H1 (cell line): ENCODE results near the gene ZIM2. TPM values are rescaled to one million over a fixed set of nuclear protein-coding genes. Genes with fewer than 3 reads are reported as not detected.

Source experiments
- CTCF ChIA-PET: fragments of 300-600 bp; sonication (Branson Sonifier 250); formaldehyde crosslinking; loops from one replicate; lab custom pipeline; 2021; ENCODE audit not compliant: partially characterized antibody; lab: Charles Lee
- POLR2A ChIA-PET: fragments of 300-600 bp; sonication (Branson Sonifier 250); formaldehyde crosslinking; loops from one replicate; lab custom pipeline; 2021; ENCODE audit warnings: inconsistent platforms; ENCODE audit not compliant: partially characterized antibody; lab: Charles Lee
- DNase-seq, 2 experiments: peaks; one replicate each; pipeline versions ENCODE4 v3.0.0 to v3.0.0-alpha.2; 2010 to 2022; ENCODE audit warnings: low spot score in 2 of 2, low read depth in 1 of 2, mixed read lengths in 1 of 2
- FAIRE-seq: peaks from 2 replicates; lab custom pipeline; 2011; peaks lifted over from hg19 to GRCh38; lab: Jason Lieb, UNC
- H2AFZ ChIP-seq: 2 replicates; pipeline ENCODE4 v1.8.1; 2012; ENCODE audit warnings: low read length, inconsistent platforms
- H2AK5ac ChIP-seq: 2 replicates; pipeline ENCODE4 v1.6.1; 2013; ENCODE audit warnings: low read depth, low read length
- H2BK120ac ChIP-seq: replicated peaks from 2 replicates; pipeline ENCODE3; 2013; ENCODE audit warnings: low read depth, low read length, inconsistent platforms
- H2BK12ac ChIP-seq: 2 replicates; pipeline ENCODE4 v1.6.1; 2013; ENCODE audit warnings: low read depth, low read length
- H2BK15ac ChIP-seq: 2 replicates; pipeline ENCODE4 v1.6.1; 2013; ENCODE audit warnings: low read length
- H2BK20ac ChIP-seq: 2 replicates; pipeline ENCODE4 v1.6.1; 2013; ENCODE audit warnings: low read length
- H2BK5ac ChIP-seq: 2 replicates; pipeline ENCODE4 v1.6.1; 2013; ENCODE audit warnings: low read depth, low read length
- H3K14ac ChIP-seq: 2 replicates; pipeline ENCODE4 v1.6.1; 2013; ENCODE audit warnings: inconsistent platforms; ENCODE audit not compliant: insufficient read length
- H3K18ac ChIP-seq: 2 replicates; pipeline ENCODE4 v1.6.1; 2013; ENCODE audit warnings: low read length; ENCODE audit errors: extremely low read depth
- H3K23ac ChIP-seq: 2 replicates; pipeline ENCODE4 v1.6.1; 2013; ENCODE audit warnings: inconsistent platforms; ENCODE audit not compliant: insufficient read length
- H3K23me2 ChIP-seq: 2 replicates; pipeline ENCODE4 v1.6.1; 2013; ENCODE audit warnings: low read depth, low read length
- H3K27ac ChIP-seq: 2 replicates; pipeline ENCODE4 v1.6.1; 2011; ENCODE audit warnings: low read depth, low read length, inconsistent platforms
- H3K27me3 ChIP-seq, 4 experiments: replicated peaks in 1 of 4; 1 replicate in 1 of 4; 2 replicates in 3 of 4; pipeline versions ENCODE4 v1.6.1 to v1.8.1; 2011 to 2013; ENCODE audit warnings: low read length in 3 of 4, mild to moderate bottlenecking in 3 of 4, inconsistent platforms in 2 of 4, mixed read lengths in 2 of 4, moderate library complexity in 1 of 4; ENCODE audit not compliant: control insufficient read depth in 3 of 4, insufficient read depth in 3 of 4; ENCODE audit errors: extremely low read depth in 1 of 4
- H3K36me3 ChIP-seq, 4 experiments: 2 replicates each; pipeline versions ENCODE4 v1.6.1 to v1.8.1; 2011 to 2013; ENCODE audit warnings: mild to moderate bottlenecking in 4 of 4, low read length in 3 of 4, moderate library complexity in 2 of 4, control low read depth in 1 of 4, inconsistent platforms in 1 of 4; ENCODE audit not compliant: insufficient read depth in 4 of 4, control insufficient read depth in 2 of 4
- H3K4ac ChIP-seq: replicated peaks from 2 replicates; pipeline ENCODE3; 2013; ENCODE audit warnings: low read length, low read depth, mixed read lengths, inconsistent platforms; ENCODE audit not compliant: insufficient read length
- H3K4me1 ChIP-seq, 4 experiments: replicated peaks in 1 of 4; 1 replicate in 1 of 4; 2 replicates in 3 of 4; pipeline versions ENCODE4 v1.6.1 to v1.8.1; 2011 to 2013; ENCODE audit warnings: low read length in 3 of 4, inconsistent platforms in 2 of 4, mixed read lengths in 1 of 4; ENCODE audit not compliant: insufficient read depth in 4 of 4, control insufficient read depth in 3 of 4
- H3K4me2 ChIP-seq, 2 experiments: 2 replicates each; pipeline versions ENCODE4 v1.6.1 to v1.8.1; 2011 to 2013; ENCODE audit warnings: low read depth in 2 of 2, low read length in 2 of 2, control low read depth in 1 of 2, inconsistent platforms in 1 of 2, mild to moderate bottlenecking in 1 of 2; ENCODE audit not compliant: insufficient read depth in 1 of 2
- H3K4me3 ChIP-seq, 4 experiments: fragments of 200-600, 300-600 bp in 1 of 4; sonication (generic), shearing (Covaris generic), sonication (Bioruptor Twin) in 1 of 4; 2 replicates each; pipeline versions ENCODE4 v1.5.1 to v1.8.1; 2011 to 2016; ENCODE audit warnings: low read length in 4 of 4, low read depth in 3 of 4, control low read depth in 2 of 4, inconsistent platforms in 2 of 4, mild to moderate bottlenecking in 2 of 4, mixed read lengths in 1 of 4, moderate library complexity in 1 of 4; ENCODE audit not compliant: insufficient read depth in 2 of 4; ENCODE audit errors: extremely low read depth in 1 of 4
- H3K56ac ChIP-seq: replicated peaks from 2 replicates; pipeline ENCODE3; 2013; ENCODE audit warnings: low read depth, mild to moderate bottlenecking, mixed read lengths, low read length, inconsistent platforms; ENCODE audit not compliant: insufficient read length
- H3K79me1 ChIP-seq: 2 replicates; pipeline ENCODE4 v1.6.1; 2013; ENCODE audit warnings: low read depth, low read length, control low read depth
- H3K79me2 ChIP-seq, 2 experiments: 2 replicates each; pipeline versions ENCODE4 v1.6.1 to v1.8.1; 2012 to 2013; ENCODE audit warnings: low read length in 2 of 2, mild to moderate bottlenecking in 2 of 2, inconsistent platforms in 1 of 2; ENCODE audit not compliant: insufficient read depth in 2 of 2, control insufficient read depth in 1 of 2
- H3K9ac ChIP-seq, 4 experiments: replicated peaks in 1 of 4; 1 replicate in 1 of 4; 2 replicates in 3 of 4; pipeline versions ENCODE4 v1.6.1 to v1.8.1; 2011 to 2013; ENCODE audit warnings: low read depth in 3 of 4, low read length in 3 of 4, control low read depth in 2 of 4, mild to moderate bottlenecking in 2 of 4, moderate library complexity in 2 of 4, inconsistent platforms in 1 of 4; ENCODE audit errors: extremely low read depth in 1 of 4
- H3K9me3 ChIP-seq, 2 experiments: 2 replicates each; pipeline versions ENCODE4 v1.6.1 to v1.8.1; 2012 to 2013; ENCODE audit warnings: mild to moderate bottlenecking in 2 of 2, moderate library complexity in 2 of 2, control low read depth in 1 of 2, inconsistent platforms in 1 of 2, low read depth in 1 of 2, low read length in 1 of 2, mixed read lengths in 1 of 2; ENCODE audit not compliant: insufficient read depth in 2 of 2
- H4K20me1 ChIP-seq, 2 experiments: replicated peaks in 1 of 2; 2 replicates each; pipeline versions ENCODE3 to v1.8.1; 2011 to 2013; ENCODE audit warnings: inconsistent platforms in 2 of 2, low read length in 2 of 2, mild to moderate bottlenecking in 1 of 2; ENCODE audit not compliant: insufficient read depth in 2 of 2, control insufficient read depth in 1 of 2
- H4K5ac ChIP-seq: 2 replicates; pipeline ENCODE4 v1.6.1; 2013; ENCODE audit warnings: low read length, low read depth, mixed read lengths, inconsistent platforms; ENCODE audit not compliant: insufficient read length
- H4K8ac ChIP-seq: 2 replicates; pipeline ENCODE4 v1.8.0; 2013; ENCODE audit warnings: mild to moderate bottlenecking, moderate library complexity, low read length, inconsistent platforms; ENCODE audit not compliant: insufficient read depth; ENCODE audit errors: extremely low read depth
- H4K91ac ChIP-seq: replicated peaks from 2 replicates; pipeline ENCODE3; 2013; ENCODE audit warnings: low read length, mixed read lengths, inconsistent platforms; ENCODE audit not compliant: insufficient read length
- ATF2 ChIP-seq: IDR thresholded peaks from 2 replicates; pipeline ENCODE4 v1.6.1; 2012; ENCODE audit warnings: low read length, inconsistent platforms
- CEBPB ChIP-seq: IDR thresholded peaks from 2 replicates; pipeline ENCODE4 v1.6.1; 2012; ENCODE audit warnings: low read depth, low read length
- CHD1 ChIP-seq: IDR thresholded peaks from 2 replicates; pipeline ENCODE4 v1.6.1; 2012; ENCODE audit warnings: low read depth, low read length, improper control_type of control experiment
- CHD2 ChIP-seq: IDR thresholded peaks from 2 replicates; pipeline ENCODE4 v1.6.1; 2012; ENCODE audit warnings: low read length, improper control_type of control experiment
- CTBP2 ChIP-seq: IDR thresholded peaks from 2 replicates; pipeline ENCODE4 v1.7.0; 2011; ENCODE audit warnings: borderline replicate concordance, mild to moderate bottlenecking, moderate library complexity, mixed read lengths, low read length; ENCODE audit not compliant: insufficient read depth, insufficient read length
- EZH2 ChIP-seq: fragments of 200-600 bp; sonication (generic); IDR thresholded peaks from 2 replicates; pipeline ENCODE4 v1.7.1; 2012; ENCODE audit warnings: low read depth, mild to moderate bottlenecking, moderate library complexity, low read length, inconsistent platforms; ENCODE audit not compliant: severe bottlenecking
- POLR2A ChIP-seq, 2 experiments: IDR thresholded peaks; 1 replicate in 1 of 2; 2 replicates in 1 of 2; pipeline ENCODE4 v1.6.1; 2011; ENCODE audit warnings: low read depth in 2 of 2, low read length in 2 of 2, mild to moderate bottlenecking in 2 of 2; ENCODE audit errors: control extremely low read depth in 1 of 2
- RNF2 ChIP-seq: fragments of 200-900, 300-1000 bp; sonication (generic); IDR thresholded peaks from 2 replicates; pipeline ENCODE4 v1.7.1; 2016; ENCODE audit warnings: borderline replicate concordance, low read depth, mild to moderate bottlenecking, antibody characterized with exemption, low read length; ENCODE audit not compliant: poor library complexity, severe bottlenecking; ENCODE audit errors: missing control alignments
- SIN3A ChIP-seq, 2 experiments: IDR thresholded peaks in 1 of 2; conservative IDR thresholded peaks in 1 of 2; 2 replicates each; pipeline ENCODE4 v1.6.1; 2011 to 2012; ENCODE audit warnings: low read length in 2 of 2, improper control_type of control experiment in 1 of 2, low read depth in 1 of 2, mild to moderate bottlenecking in 1 of 2
- SIX5 ChIP-seq: IDR thresholded peaks from 2 replicates; pipeline ENCODE4 v1.6.1; 2011; ENCODE audit warnings: mild to moderate bottlenecking, low read depth, low read length
- SUZ12 ChIP-seq: fragments of 200-600 bp; sonication (generic); IDR thresholded peaks from 2 replicates; pipeline ENCODE4 v1.6.1; 2012; ENCODE audit warnings: mild to moderate bottlenecking, inconsistent platforms, low read length, moderate library complexity, mixed read lengths
- WGBS, 2 experiments: shearing (Covaris generic) in 1 of 2; methylation state at CpG; one replicate each; pipeline versions ENCODE4 v1.1.6 to v1.1.7; 2013 to 2015; ENCODE audit warnings: low lambda C conversion rate in 2 of 2, mixed read lengths in 2 of 2, inconsistent platforms in 1 of 2, low coverage in 1 of 2, missing lambda C conversion rate in 1 of 2; ENCODE audit not compliant: insufficient replicate concordance in 2 of 2, insufficient coverage in 1 of 2, insufficient read length in 1 of 2; ENCODE audit errors: extremely low coverage in 1 of 2, missing lambda C conversion rate in 1 of 2; 5-methylcytosine and 5-hydroxymethylcytosine counted together
- polyA plus RNA-seq, 7 experiments: library from polyadenylated mRNA; depleted of rRNA in 3 of 7; stranded (reverse) in 5 of 7; unstranded in 2 of 7; fragments of >200 nt in 5 of 7; fragments of 200-250 nt in 2 of 7; gene quantifications; 1 replicate in 5 of 7; 2 replicates in 1 of 7; 4 replicates in 1 of 7; pipeline versions ENCODE4 v1.2.1 to v1.2.3, GENCODE V29; 2011 to 2013; ENCODE audit warnings: missing spikeins in 2 of 7, mixed read lengths in 2 of 7
- total RNA-seq: library from RNA; stranded (reverse); fragmentation: NEBNext Ultra II Directional; extraction: Animal tissue kit (Norgen Biotek cat#: 25700); gene quantifications from 2 replicates; pipeline ENCODE4 v1.2.1, GENCODE V29; 2021

Gene ZIM2
- total and polyA plus RNA-seq, 2 of the 8 experiments (the other 6 are each of a cell fraction or from before 2014, with no cell fraction given), result not detected

GRCh38 chr19:56880592-56881190 lies 40.2 kb upstream of the ZIM2 start:
- Histone ChIP-seq H3K36me3 (no peaks in the 10 kb centered on the region), H3K14ac (no peak overlapping the region), H2BK5ac (no peak overlapping the region), H3K4me2 (no peak overlapping the region), H2BK120ac (no peak overlapping the region), H3K79me1 (no peaks in the 10 kb centered on the region), H2BK15ac (no peak overlapping the region), H3K9ac (no peak overlapping the region), H3K23me2 (no peaks in the 10 kb centered on the region), H3K27ac (no peak overlapping the region), H2AFZ (no peak overlapping the region), H3K9me3 (peaks cover 64 to 90% of the 10 kb centered on the region in 2 experiments), H3K23ac (no peak overlapping the region), H3K79me2 (no peaks in the 10 kb centered on the region), H2BK20ac (no peak overlapping the region), H3K4me1 (peaks cover 0 to 2% (median 0%) of the 10 kb centered on the region in 4 experiments; a peak in 1 of 7 replicates), H3K4me3 (no peak overlapping the region), H3K4ac (no peak overlapping the region), H4K20me1 (no peaks in the 10 kb centered on the region), H4K91ac (no peak overlapping the region), H2AK5ac (no peak overlapping the region), H3K27me3 (no peaks in the 10 kb centered on the region), H4K8ac (no peak overlapping the region), H3K56ac (no peak overlapping the region), H2BK12ac (no peak overlapping the region), H3K18ac (no peak overlapping the region), H4K5ac (no peak overlapping the region)
- FAIRE-seq (no peak), DNase-seq (no peak)
- ChIA-PET POLR2A (no interaction called here), CTCF (interaction anchor here (1.2 kb wide), 1 partner anchor 16 kb away, joined by 3 read pairs; no protein-coding TSS in a partner anchor)
- 73% methylated on average over 5 of the region's 5 CpGs; no CpG with 5 or more reads in 1 of the 2 experiments for WGBS, 2 experiments
- TF ChIP-seq CTBP2 (no peak), SUZ12 (no peak), CHD1 (no peak), SIN3A (conservative IDR thresholded peaks at IDR 0.05 in 1 of 2, IDR thresholded peaks at IDR 0.05 in 1 of 2; ENCODE audit: low read depth in 1 of 2, low read length in 2 of 2) (no peak), RNF2 (no peak), SIX5 (no peak), POLR2A (IDR thresholded peaks at IDR 0.05; ENCODE audit: control extremely low read depth in 1 of 2, low read depth in 2 of 2, low read length in 2 of 2) (no peak), CEBPB (no peak), ATF2 (no peak), EZH2 (no peak), CHD2 (no peak)
